Measurements from ENCODE around the gene PTCD2. TPM values are rescaled to one million over a fixed set of nuclear protein-coding genes. Genes with fewer than 3 reads are reported as not detected.

Gene PTCD2
- total and polyA plus RNA-seq, 9 of the 15 experiments (the other 6 are each of a cell fraction or from before 2014, with no cell fraction given), result 11.9 to 28.5 (median 18.6) TPM

- no peak for TF ChIP-seq ZBTB1 (CRISPR knock-in tag; IDR thresholded peaks at IDR 0.05; ENCODE audit: borderline replicate concordance, low read depth)
- no peak for TF ChIP-seq HNRNPH1 (optimal IDR thresholded peaks at IDR 0.05; ENCODE audit: low read depth, low read length)
- no peak for TF ChIP-seq ZBTB12 (CRISPR knock-in tag; IDR thresholded peaks at IDR 0.05)
- TF ChIP-seq ZZZ3 (IDR thresholded peaks at IDR 0.05), result no peak
- no peak for TF ChIP-seq RHOXF2B (CRISPR knock-in tag; conservative IDR thresholded peaks at IDR 0.05)
- no peak for TF ChIP-seq MNT (conservative IDR thresholded peaks at IDR 0.05)
- TF ChIP-seq ZFX (CRISPR knock-in tag; IDR thresholded peaks at IDR 0.05), result no peak
- no peak for TF ChIP-seq POLR2H (tag; IDR thresholded peaks at IDR 0.05; ENCODE audit: low read depth)
- no peak for TF ChIP-seq SIX5 (IDR thresholded peaks at IDR 0.05; ENCODE audit: borderline replicate concordance in 1 of 2, insufficient read depth in 1 of 2, low read depth in 1 of 2, low read length in 2 of 2)
- TF ChIP-seq MCM2 (IDR thresholded peaks at IDR 0.05; ENCODE audit: low read depth), result no peak
- no peak for TF ChIP-seq ZNF717 (CRISPR knock-in tag; IDR thresholded peaks at IDR 0.05)
- TF ChIP-seq HDGF (IDR thresholded peaks at IDR 0.05), result no peak
- no peak for TF ChIP-seq SNAPC5 (CRISPR knock-in tag; IDR thresholded peaks at IDR 0.05)
- TF ChIP-seq ARID2 (IDR thresholded peaks at IDR 0.05), result no peak
- no peak for TF ChIP-seq ZFP36 (IDR thresholded peaks at IDR 0.05; ENCODE audit: low read depth, low read length, partially characterized antibody)
- TF ChIP-seq RERE (CRISPR knock-in tag; IDR thresholded peaks at IDR 0.05; ENCODE audit: borderline replicate concordance), result no peak
- TF ChIP-seq MAFF (IDR thresholded peaks at IDR 0.05; ENCODE audit: low read length), result no peak
- no peak for TF ChIP-seq LARP7 (IDR thresholded peaks at IDR 0.05)
- TF ChIP-seq SNIP1 (IDR thresholded peaks at IDR 0.05; ENCODE audit: low read depth), result no peak
Measured at GRCh38 chr5:72280581-72281069, 39.5 kb upstream of the PTCD2 start (continued).
